Uterus (tissue), 4 donors: ENCODE measurements around the gene RAD54L. TPM values are rescaled to one million over a fixed set of nuclear protein-coding genes. Genes with fewer than 3 reads are reported as not detected.

ENCODE experiments used
- total RNA-seq, 4 donors: library from RNA; depleted of rRNA in 3 of 4; stranded (reverse); fragments of >200 nt in 3 of 4; gene quantifications; one replicate each; pipeline versions ENCODE4 v1.1.0 to v1.2.4, GENCODE V29; 2014 to 2023
- donor health status: DM: yes; HTN: yes; CAD: no.

The RAD54L gene
- total RNA-seq, 4 donors from 2014 or later = 1.2 to 7.3 TPM; not detected in 2

Other genes starting within 250 kb of the RAD54L start
- gene PIK3R3, start 115.1 kb upstream of the RAD54L start, total RNA-seq = 10 to 100 TPM; 23.5 to 83.7 (median 38.3) TPM
- 10 to 100 TPM in 3 of 4 donors, 1 to 10 TPM in 1; 4.1 to 62.8 (median 29.1) TPM for gene TSPAN1, start 72.7 kb upstream of the RAD54L start, total RNA-seq
- gene P3R3URF, start 71.3 kb upstream of the RAD54L start, total RNA-seq = not detected
- gene POMGNT1, start 49.3 kb upstream of the RAD54L start, total RNA-seq = 10 to 100 TPM in 3 of 4 donors, 1 to 10 TPM in 1; 5.6 to 67.2 (median 31.8) TPM
- 10 to 100 TPM in 1 of 4 donors, 1 to 10 TPM in 3; 4.1 to 19.8 (median 5.9) TPM for gene LURAP1, start 44.4 kb upstream of the RAD54L start, total RNA-seq
- gene LRRC41, start 55.9 kb downstream of the RAD54L start, total RNA-seq = 10 to 100 TPM; 26.8 to 87.2 (median 60.3) TPM
- gene UQCRH, start 55.9 kb downstream of the RAD54L start, total RNA-seq = 100 to 1,000 TPM; 111 to 354 (median 296) TPM
- 10 to 100 TPM in 3 of 4 donors, 1 to 10 TPM in 1; 1.0 to 42.4 (median 23.2) TPM for gene NSUN4, start 93.0 kb downstream of the RAD54L start, total RNA-seq
- 10 to 100 TPM; 10.6 to 40.2 (median 15.8) TPM for gene FAAH, start 146.6 kb downstream of the RAD54L start, total RNA-seq
- under 1 TPM in 1 of 4 donors, not detected in 3; 0.07 TPM for gene DMBX1, start 242.1 kb downstream of the RAD54L start, total RNA-seq